Right kidney (tissue), 1 donor: ENCODE measurements around the gene CAPN3.

Experiments used
- DNase-seq: peaks from one replicate; pipeline ENCODE4 v3.0.0-alpha.2; 2016

Gene CAPN3

DNA sequence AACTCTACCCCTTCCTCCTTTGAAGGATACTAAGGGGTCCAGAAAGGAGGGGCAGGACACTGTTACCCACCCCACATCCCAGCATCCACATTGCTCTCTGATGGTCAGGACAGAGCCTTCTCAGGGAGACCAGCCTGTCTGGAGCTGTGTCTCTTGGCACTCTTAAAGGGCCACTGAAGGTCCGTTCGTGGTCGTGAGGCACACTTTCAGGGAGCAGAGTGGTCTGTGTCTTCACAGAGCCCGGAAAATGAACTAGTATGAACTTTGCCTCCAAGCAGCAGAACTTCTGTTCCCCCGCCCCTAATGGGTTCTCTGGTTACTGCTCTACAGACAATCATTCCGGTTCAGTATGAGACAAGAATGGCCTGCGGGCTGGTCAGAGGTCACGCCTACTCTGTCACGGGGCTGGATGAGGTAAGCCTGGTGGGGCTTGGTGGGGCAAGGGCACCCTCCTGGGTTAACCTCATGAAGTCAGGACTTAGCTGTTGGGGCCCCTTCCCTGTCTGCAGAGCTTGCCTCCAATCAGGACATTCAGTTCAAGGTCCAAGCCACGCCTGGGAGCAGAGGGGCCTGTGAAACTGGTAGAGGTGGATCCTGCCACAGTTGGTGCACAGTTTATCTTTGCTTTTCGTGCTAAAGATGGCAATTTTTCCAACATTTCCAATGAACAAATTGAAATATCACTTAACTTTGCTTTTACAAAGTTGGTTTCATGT is 33.2 kb downstream of the CAPN3 start:
- no peak for DNase-seq

DNA sequence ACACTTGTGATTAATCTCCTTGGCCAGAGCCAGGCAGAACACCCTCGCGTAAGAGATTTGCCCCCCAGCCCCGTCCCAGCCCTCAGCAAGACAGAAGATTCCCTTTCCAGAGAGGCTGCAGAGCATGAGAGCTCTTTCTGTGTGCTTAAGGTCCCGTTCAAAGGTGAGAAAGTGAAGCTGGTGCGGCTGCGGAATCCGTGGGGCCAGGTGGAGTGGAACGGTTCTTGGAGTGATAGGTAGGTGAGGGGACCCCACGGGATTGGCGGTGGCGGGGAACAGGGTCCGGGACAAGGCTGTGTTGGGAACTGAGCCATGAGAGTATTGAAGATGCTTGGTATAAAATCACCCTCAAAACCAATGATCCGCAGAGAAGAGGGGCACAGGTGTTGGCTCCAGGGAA is 34.8 kb downstream of the CAPN3 start:
- no peak for DNase-seq

DNA sequence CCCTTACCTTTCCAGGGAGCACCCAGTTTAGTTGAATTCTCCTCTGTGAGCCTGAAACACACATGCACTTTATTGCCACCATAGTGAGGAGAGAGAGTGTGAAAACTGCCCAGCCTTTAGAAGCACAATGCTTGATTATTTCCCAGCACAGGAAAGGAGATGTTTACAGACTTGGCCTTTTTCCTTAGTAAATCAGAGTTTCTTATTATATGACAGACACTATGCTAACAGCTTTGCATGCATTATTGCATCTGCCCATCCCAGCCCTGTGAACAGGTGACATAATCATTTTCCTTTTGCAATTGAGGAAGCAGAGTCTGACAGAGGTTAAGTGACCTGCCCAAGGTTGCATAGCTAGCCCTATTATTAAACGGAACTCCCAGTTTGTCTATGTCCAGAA is 36.5 kb downstream of the CAPN3 start:
- DNase-seq: no peak

DNA sequence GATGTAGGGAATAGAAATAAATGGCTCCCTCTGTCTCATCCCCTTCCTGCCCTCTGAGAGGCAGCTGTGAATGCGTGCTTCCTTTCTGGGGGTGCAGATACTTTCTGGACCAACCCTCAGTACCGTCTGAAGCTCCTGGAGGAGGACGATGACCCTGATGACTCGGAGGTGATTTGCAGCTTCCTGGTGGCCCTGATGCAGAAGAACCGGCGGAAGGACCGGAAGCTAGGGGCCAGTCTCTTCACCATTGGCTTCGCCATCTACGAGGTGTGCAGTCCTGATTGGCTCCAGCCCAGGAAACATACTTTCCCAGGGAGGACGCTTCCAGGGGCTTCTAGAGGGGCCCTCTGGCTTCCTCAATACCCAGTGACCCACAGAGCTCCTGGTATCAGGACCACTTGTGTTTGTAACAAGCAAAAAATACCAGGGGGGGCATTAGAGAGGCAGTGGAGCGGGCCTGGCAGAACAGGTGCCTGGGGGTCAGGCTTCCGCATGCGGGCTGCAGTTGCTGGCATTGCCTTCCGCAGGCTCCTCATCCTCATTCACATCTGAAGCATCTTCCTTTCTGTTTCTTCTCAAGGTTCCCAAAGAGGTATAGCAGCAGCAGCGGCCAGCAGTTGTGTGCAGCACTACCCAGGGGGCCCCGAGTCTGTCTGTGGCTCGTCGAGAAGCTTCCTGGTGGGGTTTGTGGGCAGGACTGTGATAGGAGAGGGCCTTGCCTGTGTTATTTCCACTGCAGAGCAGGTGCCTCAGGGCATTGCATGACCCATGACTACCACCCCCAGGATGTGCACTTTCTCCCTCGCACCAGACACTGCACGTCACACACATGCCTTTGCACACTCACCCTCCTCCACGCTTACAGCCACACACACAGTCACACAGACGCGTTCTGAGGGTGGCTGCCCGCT is 42.5 kb downstream of the CAPN3 start:
- DNase-seq: no peak

DNA sequence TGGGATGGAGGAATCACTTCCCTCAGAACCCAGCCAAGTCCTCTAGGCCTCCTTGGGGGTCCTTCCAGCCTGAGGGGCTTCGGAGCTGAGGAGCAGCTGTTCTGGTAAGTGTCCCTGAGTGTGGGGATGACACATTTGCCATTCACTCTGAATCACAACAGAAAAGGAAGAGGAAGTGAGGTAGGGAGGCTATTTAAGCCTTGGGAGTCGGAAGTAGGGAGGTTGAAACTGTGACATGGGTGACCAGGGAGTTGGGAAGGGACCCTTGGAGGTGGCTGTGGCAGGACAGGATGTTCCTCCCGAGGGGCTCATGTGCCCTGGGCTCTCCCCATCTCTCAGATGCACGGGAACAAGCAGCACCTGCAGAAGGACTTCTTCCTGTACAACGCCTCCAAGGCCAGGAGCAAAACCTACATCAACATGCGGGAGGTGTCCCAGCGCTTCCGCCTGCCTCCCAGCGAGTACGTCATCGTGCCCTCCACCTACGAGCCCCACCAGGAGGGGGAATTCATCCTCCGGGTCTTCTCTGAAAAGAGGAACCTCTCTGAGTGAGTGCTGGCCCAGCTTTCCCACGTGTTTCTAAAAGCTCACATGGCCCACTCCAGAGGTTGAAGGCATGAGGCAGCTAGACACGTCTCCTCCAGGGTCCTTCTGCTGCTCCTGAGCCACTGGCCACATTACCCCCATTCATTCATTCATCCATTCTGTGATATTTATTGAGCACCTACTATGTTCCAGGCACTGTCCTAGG is 43.3 kb downstream of the CAPN3 start:
- no peak for DNase-seq

DNA sequence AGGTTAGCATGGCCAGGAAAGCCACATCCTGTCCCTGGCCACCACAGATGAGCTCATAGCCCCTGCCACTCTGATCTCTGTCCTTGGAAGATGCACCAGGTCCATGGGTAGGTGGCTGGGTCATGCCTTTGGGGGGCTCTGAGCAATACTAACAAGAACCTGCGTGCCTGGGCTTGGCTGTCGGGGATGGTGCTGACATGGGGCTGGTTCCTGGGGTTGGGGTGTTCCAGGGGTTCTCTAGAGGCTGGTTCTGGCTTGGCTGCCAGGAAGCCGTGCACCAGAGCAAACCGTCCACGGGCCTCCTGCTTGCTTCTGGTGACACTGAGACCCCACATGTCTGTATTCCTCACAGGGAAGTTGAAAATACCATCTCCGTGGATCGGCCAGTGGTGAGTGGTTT is 44.1 kb downstream of the CAPN3 start:
- DNase-seq: no peak

DNA sequence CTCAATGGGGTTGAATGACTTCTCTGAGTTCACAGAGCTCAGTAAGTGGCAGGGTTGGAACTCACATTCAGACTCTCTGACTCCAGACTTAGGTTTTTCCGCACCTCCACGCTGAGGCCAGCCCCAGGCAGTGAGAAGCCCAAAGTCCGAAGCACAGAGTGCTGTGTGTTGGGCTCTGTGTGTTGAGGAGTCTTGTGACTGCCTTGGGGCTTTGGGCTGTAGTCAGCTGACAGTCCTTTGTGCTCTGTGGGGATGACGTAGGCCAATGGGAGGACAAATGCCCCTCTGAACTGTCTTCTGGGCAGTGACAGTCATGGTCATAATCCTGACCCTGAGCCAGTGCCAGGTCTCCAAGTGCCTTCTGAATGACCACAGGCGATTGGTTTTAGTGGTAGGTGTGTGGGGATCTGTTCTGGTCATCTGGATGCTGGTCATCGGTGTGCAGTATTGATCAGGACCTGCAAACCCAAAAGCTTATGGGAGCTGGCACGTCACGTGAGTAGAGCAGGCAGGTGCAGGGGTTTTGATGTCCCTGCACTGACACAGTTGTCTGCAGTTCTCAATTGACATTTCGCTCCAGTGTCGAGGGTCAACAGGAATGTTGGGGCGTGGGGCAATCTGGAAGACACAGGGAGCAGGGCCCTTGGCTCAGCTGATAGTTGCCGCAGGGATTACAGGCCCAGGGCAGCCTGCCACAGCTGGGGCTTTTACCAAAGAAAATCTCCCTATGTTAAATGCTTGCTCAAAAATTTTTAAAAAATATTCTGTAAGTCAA is 45.3 kb downstream of the CAPN3 start:
- no peak for DNase-seq

DNA sequence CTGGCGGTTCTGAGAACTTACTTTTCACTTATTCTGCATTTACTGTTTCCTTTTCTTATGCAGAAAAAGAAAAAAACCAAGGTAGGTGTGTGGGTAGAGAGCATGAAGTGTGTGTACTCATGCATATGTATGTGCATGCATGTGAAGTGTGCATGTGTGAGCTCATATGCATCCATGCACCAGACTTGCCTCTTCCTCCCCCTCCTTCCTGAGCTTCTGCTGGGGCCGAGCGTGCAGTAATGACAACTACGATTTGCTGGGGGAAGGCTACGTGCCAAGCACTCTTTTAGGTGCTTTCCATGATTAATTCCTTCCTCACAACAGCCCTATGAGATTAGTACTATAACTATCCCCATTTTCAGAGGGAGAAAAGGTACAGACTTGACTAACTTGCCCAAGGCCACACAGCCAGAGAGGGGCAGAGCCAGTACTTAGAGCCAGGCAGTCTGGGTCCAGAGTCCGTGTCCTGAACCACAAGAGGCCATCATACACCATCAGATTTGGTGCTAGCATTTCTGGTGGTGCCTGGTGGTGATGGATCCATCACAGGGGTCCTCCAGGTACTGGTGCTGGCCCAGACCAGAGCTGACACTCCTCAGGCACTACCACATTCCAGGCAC is 46.7 kb downstream of the CAPN3 start:
- no peak for DNase-seq

DNA sequence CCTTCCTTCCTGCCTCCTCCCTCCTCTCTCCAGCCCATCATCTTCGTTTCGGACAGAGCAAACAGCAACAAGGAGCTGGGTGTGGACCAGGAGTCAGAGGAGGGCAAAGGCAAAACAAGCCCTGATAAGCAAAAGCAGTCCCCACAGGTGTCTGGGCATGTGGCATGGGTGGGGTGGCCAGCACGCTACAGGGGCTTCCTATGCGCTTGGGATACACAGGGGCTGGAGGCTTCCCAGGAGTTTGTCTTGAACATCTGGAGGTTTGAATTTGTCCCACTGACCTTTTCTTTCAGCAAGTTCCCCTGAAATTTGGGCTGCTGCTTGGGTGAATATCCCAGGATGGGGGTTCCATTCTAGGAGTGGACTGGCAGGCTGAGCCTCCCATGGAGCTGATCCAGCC is 48.9 kb downstream of the CAPN3 start:
- DNase-seq: no peak

DNA sequence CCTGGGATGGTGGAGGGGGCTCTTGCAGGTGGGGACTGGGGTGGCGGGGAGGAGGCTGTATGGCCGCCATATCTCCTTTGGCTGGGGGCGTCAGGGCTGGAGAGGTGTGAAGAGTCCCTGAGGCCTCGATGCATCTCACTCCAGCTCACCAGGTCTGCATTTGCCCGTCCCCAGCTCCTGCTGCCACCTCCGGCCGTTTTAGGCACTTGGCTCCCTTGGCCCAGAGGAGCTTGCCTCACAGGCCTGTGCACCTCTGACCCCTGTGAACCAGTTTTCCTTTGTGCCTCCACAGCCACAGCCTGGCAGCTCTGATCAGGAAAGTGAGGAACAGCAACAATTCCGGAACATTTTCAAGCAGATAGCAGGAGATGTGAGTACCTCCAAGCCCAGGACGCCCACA is 49.7 kb downstream of the CAPN3 start:
- no peak for DNase-seq

DNA sequence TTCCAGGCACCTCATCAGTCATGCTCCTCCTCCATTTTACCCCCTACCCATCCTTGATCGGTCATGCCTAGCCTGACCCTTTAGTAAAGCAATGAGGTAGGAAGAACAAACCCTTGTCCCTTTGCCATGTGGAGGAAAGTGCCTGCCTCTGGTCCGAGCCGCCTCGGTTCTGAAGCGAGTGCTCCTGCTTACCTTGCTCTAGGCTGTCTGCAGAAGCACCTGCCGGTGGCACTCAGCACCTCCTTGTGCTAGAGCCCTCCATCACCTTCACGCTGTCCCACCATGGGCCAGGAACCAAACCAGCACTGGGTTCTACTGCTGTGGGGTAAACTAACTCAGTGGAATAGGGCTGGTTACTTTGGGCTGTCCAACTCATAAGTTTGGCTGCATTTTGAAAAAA is 52.6 kb downstream of the CAPN3 start:
- no peak for DNase-seq

DNA sequence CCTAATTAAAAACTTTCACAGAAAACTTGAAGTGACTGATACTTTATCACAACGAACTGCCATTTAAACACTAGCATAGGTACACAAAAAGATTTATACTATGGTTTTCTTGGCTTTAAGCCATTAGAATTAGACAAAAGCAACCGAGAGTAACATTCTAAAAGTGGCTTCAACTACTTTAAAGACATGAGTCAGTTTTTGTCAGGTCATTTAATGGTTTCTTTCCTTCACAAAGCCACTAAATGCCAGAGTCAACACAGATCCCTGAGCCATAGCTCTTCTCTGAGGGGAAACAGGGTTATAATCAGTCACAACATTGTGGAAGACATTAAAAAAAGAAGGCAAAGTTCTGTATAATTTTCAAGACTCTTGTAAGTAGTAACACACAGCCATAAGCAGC is 54.6 kb downstream of the CAPN3 start:
- no peak for DNase-seq

DNA sequence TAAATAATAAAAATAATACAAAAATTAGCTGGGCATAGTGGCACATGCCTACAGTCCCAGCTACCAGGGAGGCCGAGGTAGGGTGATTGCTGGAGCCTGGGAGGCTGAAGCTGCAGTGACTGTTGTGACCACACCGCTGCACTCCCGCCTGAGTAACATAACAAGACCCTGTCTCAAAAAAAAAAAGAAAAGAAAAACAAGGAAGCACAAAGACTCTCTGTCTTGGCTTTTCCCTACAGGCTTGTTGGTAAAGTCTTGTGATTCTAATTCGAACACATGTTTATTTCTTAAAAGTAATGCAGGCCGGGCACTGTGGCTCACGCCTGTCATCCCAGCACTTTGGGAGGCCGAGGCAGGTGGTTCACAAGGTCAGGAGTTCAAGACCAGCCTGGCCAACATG is 60.1 kb downstream of the CAPN3 start:
- no peak for DNase-seq

DNA sequence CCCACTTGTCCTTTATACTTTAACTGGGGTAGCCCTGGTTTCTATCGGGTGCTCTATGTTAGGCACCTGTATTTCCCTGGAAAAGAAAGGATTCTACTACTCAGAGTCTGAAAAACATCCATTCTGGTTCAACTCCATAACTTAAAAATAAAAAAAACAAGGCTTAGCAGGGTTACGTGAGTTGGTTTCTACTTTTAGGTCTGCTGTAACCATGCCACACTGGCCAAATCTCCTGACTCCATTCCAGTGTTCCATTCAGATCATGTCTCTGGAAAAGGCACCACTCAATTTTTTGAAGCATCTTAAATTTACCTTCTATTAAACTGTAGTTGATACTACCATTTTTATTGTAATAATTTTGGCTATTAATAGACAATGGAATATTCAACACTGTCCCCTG is 62.1 kb downstream of the CAPN3 start:
- no peak for DNase-seq

DNA sequence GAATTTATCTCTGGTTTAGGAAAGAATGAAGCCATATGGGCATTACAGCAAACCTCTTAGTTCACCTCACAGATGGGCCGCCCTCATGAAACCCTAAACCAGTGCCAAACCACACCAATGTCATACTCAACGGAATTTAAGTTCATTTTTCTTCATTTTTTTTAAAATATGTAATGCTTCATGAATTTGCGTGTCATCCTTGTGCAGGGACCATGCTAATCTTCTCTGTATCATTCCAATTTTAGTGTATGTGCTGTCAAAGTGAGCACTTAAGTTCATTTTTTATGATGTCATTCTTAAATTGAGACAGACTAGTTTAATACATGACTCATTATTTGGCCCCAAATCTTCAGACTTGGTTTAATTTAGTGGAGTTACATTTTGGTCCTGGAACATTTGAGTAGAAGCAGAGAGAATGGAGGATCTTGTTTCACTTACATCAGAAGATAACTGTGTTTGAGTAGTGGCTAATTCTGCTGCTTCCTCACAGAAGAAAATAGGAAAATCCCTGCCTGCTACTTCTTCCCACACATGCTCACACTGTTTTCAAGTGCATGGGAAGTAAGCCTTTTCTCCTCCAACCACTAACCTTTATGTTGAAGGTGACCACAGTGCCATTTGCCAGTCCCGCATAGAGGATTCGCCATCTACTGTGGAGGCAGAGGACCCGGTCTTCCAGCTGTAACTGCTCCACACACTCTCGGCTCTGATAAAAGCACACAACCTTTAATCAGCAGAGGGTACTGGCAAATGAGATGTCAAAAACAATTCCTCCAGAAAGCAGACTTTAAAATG is 68.3 kb downstream of the CAPN3 start:
- DNase-seq: no peak

DNA sequence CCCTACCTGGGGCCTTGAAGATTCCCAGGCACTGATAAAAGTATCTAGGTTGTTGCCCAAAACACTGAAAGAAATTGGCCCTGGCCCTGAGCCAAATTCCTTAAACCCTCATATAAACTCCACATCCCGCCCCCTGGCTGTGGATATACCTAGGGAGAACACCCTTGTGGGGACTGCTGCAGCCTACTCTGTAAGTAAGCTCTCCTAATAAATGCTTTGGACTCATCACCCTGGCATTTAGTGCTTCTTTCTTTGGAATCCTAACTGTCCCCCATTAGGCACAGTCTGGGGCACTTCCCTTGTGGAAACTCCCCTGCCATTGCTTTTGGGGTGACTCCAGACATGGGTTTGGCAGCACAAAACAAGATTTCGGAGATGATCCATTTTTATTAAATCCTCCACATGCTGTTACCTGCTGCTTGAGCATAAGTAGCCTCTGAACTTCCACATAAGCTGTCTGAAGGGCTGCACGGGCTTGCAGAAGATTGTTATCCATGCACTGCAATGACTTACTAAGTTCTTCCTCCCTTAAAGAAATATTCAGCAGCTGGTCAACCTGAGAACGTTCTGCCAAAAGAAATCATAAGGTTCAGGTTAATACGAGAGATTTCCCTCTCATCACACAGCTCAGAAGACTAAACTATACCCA is 85.2 kb downstream of the CAPN3 start:
- no peak for DNase-seq

DNA sequence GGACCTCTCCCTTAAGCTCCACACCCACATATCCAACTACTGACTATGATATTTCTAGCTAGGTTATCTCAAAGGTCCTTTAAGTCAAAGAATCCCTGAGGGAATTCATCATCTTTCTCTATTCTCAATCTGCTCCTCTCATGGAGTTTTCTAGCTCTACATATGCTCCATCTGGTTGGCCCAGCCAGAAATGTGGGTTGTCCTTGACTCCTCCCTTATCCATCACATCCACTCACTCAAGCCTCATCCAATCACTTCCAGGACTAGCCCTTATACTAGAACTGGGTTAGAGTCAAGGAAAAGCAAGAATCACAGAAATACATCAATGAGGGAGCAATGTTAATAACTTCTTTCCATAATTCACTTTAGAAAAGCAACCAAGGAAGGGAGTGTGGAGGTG is 86.2 kb downstream of the CAPN3 start:
- DNase-seq: no peak

DNA sequence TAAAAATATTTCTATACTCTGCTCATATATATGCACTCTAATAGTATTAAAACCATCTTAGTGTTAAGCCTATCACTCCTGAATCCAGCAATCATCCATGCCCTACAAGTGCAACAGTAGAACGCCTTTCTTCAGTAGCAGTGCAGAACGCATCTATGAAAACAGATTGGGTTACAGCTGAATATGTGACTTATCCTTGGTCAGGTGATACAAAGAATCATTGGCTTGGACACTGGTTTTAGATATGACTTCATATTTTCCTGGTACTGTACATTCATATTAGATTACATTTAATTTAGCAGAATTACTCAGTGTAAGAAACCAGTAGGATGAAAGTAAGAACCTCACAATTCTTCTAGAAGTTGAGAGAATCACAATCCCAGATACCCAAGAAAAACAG is 88.3 kb downstream of the CAPN3 start:
- no peak for DNase-seq

DNA sequence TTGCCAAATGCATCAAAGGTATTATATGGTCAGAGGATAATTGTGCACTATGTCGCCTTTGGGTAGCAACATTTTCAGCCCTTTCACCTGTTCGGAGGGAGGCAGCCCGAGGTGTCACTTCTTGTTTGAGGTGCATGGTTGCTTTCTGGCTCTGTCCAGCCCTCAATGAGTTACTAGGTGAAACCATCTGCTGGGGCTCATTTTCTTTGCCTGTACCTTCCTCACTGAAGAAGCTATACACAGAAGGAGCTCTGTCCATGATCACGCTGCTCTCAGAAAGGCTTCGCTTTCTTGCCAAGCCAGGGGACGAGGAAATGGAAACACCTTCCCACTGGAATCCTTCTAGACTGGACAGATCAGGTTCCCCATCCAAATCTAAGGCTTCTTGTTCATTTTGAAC is 89.0 kb downstream of the CAPN3 start:
- no peak for DNase-seq

DNA sequence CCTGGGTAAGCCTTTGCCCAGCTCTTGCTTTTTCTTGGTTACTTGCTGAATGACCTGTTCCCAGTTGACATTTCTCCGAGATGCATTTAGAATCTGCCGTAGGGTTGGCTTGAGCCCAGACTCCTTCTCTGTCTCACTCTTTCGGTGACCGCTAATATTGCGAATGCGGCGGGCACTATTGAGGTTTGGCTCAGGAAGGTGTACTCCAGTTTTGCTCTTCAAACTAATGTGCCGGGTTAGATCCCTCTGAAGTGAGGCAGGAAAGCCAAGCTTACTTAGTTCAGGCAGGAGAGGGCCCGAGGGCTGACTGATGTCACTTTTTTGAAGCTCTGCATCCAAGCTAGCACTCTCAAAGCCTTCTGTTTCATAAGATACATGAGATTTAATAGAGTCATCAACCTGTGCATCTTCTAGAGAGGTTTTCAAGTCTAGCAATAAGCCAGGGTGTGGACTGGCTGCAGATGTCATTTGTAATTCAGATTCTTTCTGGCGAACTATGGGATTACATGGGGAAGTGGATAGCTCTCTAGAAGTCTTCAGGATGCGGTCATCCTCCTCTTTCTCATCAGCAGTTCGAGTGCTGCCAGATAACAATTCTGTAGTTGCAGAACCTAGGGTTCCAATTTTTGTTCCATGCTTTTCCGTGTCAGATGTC is 90.6 kb downstream of the CAPN3 start:
- no peak for DNase-seq
